Measurements from ENCODE around the gene ZGPAT.

Gene ZGPAT

GRCh38 chr20:63692436-63693082 is 15.3 kb upstream of the ZGPAT start:
- DNase-seq, result peak; percentile 21

- no peak for DNase-seq
These were observed 14.6 kb upstream of the ZGPAT start for GRCh38 chr20:63693083-63693732.

- DNase-seq, result no peak
These were observed 13.9 kb upstream of the ZGPAT start for GRCh38 chr20:63693733-63694583.

GRCh38 chr20:63694584-63695423 is 13.0 kb upstream of the ZGPAT start:
- DNase-seq, result no peak

- DNase-seq, result no peak
These were observed 12.2 kb upstream of the ZGPAT start for GRCh38 chr20:63695424-63696305.

- DNase-seq, result no peak
These were observed 11.6 kb upstream of the ZGPAT start for GRCh38 chr20:63696306-63696627.

- DNase-seq, result no peak
These were observed 11.0 kb upstream of the ZGPAT start, which contains the start of gene TNFRSF6B for GRCh38 chr20:63696628-63697356. Gene TNFRSF6B, plus strand, starts transcription at chr20:63696652. Its CDS starts 116 bp downstream, at chr20:63696768.

- no peak for DNase-seq
These were observed 10.4 kb upstream of the ZGPAT start for GRCh38 chr20:63697357-63697867.

- DNase-seq, result no peak
These were observed 9.8 kb upstream of the ZGPAT start for GRCh38 chr20:63697868-63698545.

GRCh38 chr20:63698739-63699465 is 8.9 kb upstream of the ZGPAT start:
- DNase-seq, result peak; percentile 87

GRCh38 chr20:63699466-63700198 is 8.2 kb upstream of the ZGPAT start:
- no peak for DNase-seq

- no peak for DNase-seq
These were observed 7.4 kb upstream of the ZGPAT start for GRCh38 chr20:63700199-63701050.

GRCh38 chr20:63701051-63701328 is 6.8 kb upstream of the ZGPAT start:
- DNase-seq, result no peak

GRCh38 chr20:63701329-63702035 is 6.4 kb upstream of the ZGPAT start:
- no peak for DNase-seq

GRCh38 chr20:63702036-63702665 is 5.7 kb upstream of the ZGPAT start:
- DNase-seq, result no peak

- no peak for DNase-seq
These were observed 4.9 kb upstream of the ZGPAT start for GRCh38 chr20:63702751-63703470.
